ACHN (cell line): ENCODE data around the gene ZNF341.

Source experiments
- DNase-seq: peaks from one replicate; pipeline ENCODE4 v3.0.0-alpha.2; 2015
- in situ Hi-C: cut with HindIII; loops from 2 replicates; pipeline ENCODE4 v1.10.0; 2017; ENCODE audit warnings: low sequenced_read_pairs, low pct_ligation_motif_present, low pct_unique_long_range_greater_than_20kb

ZNF341 gene

GRCh38 chr20:33810885-33811775 is 79.3 kb downstream of the ZNF341 start, which contains the start of gene CHMP4B:
CHMP4B (plus strand) TSS chr20:33811348; CDS start chr20:33811469, 121 bp downstream.
- DNase-seq: peak; percentile 96
- in situ Hi-C loops: no loop called here

- in situ Hi-C loops: no loop called here
- DNase-seq: peak; percentile 8
Observed at GRCh38 chr20:33811776-33812151, 80.0 kb downstream of the ZNF341 start.

GRCh38 chr20:33812152-33812849 is 80.5 kb downstream of the ZNF341 start:
- peak; percentile 73 for DNase-seq

GRCh38 chr20:33812908-33813462 is 81.2 kb downstream of the ZNF341 start:
- peak; percentile 32 for DNase-seq
- in situ Hi-C loops: no loop called here

More at GRCh38 chr20:33812152-33812849, 80.5 kb downstream of the ZNF341 start:
- in situ Hi-C loops: no loop called here

- no peak for DNase-seq
- in situ Hi-C loops: no loop called here
Observed at GRCh38 chr20:33814238-33814712, 82.5 kb downstream of the ZNF341 start.

- DNase-seq: no peak
- in situ Hi-C loops: no loop called here
Observed at GRCh38 chr20:33815671-33816070, 83.9 kb downstream of the ZNF341 start.

GRCh38 chr20:33816191-33816590 is 84.4 kb downstream of the ZNF341 start:
- in situ Hi-C loops: no loop called here
- no peak for DNase-seq

GRCh38 chr20:33817411-33817810 is 85.6 kb downstream of the ZNF341 start:
- in situ Hi-C loops: no loop called here
- DNase-seq: no peak

GRCh38 chr20:33819456-33819855 is 87.7 kb downstream of the ZNF341 start:
- DNase-seq: no peak
- in situ Hi-C loops: no loop called here

GRCh38 chr20:33820362-33820761 is 88.6 kb downstream of the ZNF341 start:
- DNase-seq: no peak
- in situ Hi-C loops: no loop called here

- in situ Hi-C loops: no loop called here
- no peak for DNase-seq
Observed at GRCh38 chr20:33821270-33821836, 89.6 kb downstream of the ZNF341 start.

GRCh38 chr20:33822423-33822822 is 90.6 kb downstream of the ZNF341 start:
- in situ Hi-C loops: no loop called here

GRCh38 chr20:33822991-33823390 is 91.2 kb downstream of the ZNF341 start:
- DNase-seq: no peak
- in situ Hi-C loops: no loop called here

More at GRCh38 chr20:33822423-33822822, 90.6 kb downstream of the ZNF341 start:
- DNase-seq: no peak

GRCh38 chr20:33824852-33825251 is 93.1 kb downstream of the ZNF341 start:
- in situ Hi-C loops: no loop called here

GRCh38 chr20:33825340-33826269 is 93.8 kb downstream of the ZNF341 start:
- no peak for DNase-seq
- in situ Hi-C loops: no loop called here

More at GRCh38 chr20:33824852-33825251, 93.1 kb downstream of the ZNF341 start:
- no peak for DNase-seq

- in situ Hi-C loops: no loop called here
- no peak for DNase-seq
Observed at GRCh38 chr20:33826270-33826897, 94.6 kb downstream of the ZNF341 start.

GRCh38 chr20:33827109-33827508 is 95.3 kb downstream of the ZNF341 start:
- DNase-seq: no peak
- in situ Hi-C loops: no loop called here
